HepG2 (cell line): ENCODE data around the gene ANK3. TPM values are rescaled to one million over a fixed set of nuclear protein-coding genes. Genes with fewer than 3 reads are reported as not detected.
A peak's percentile ranks its signal among the peaks of the same experiment; 100 is the strongest.

Experiments used
- ATF7 ChIP-seq, 2 experiments: fragments of 450-650 bp in 1 of 2; sonication (generic) in 1 of 2; formaldehyde crosslinking in 1 of 2; IDR thresholded peaks; 2 replicates each; pipeline versions ENCODE4 v1.4.0 to v1.6.1; 2016 to 2020; ENCODE audit warnings: antibody characterized with exemption in 1 of 2, mild to moderate bottlenecking in 1 of 2, missing genetic modification reagents in 1 of 2
- KAT2B ChIP-seq: fragments of 150-350 bp; IDR thresholded peaks from 2 replicates; pipeline ENCODE4 v1.6.1; 2014; ENCODE audit warnings: low read depth, low read length, borderline replicate concordance
- NBN ChIP-seq: fragments of 450-650 bp; conservative IDR thresholded peaks from 2 replicates; pipeline ENCODE4 v1.6.1; 2017
- NFKBIZ ChIP-seq: IDR thresholded peaks from 2 replicates; pipeline ENCODE4 v1.6.1; 2018; ENCODE audit warnings: missing genetic modification reagents, missing compliant biosample characterization
- SMARCC2 ChIP-seq: fragments of 450-650 bp; IDR thresholded peaks from 2 replicates; pipeline ENCODE4 v1.6.1; 2017; ENCODE audit warnings: antibody characterized with exemption, mild to moderate bottlenecking
- THAP11 ChIP-seq: IDR thresholded peaks from 2 replicates; pipeline ENCODE4 v1.6.1; 2016; ENCODE audit warnings: missing biosample characterization, missing genetic modification reagents
- ZBTB1 ChIP-seq: sonication (generic); formaldehyde crosslinking; IDR thresholded peaks from 2 replicates; pipeline ENCODE4 v1.4.0; 2020; ENCODE audit warnings: missing genetic modification reagents, borderline replicate concordance
- ZNF207 ChIP-seq: fragments of 450-650 bp; IDR thresholded peaks from 2 replicates; pipeline ENCODE4 v1.6.1; 2016; ENCODE audit warnings: antibody characterized with exemption, borderline replicate concordance
- ZNF292 ChIP-seq: sonication (generic); formaldehyde crosslinking; IDR thresholded peaks from 2 replicates; pipeline ENCODE4 v1.8.1; 2022; ENCODE audit warnings: mild to moderate bottlenecking, low read depth, missing genetic modification reagents, borderline replicate concordance
- ZNF496 ChIP-seq: sonication (generic); formaldehyde crosslinking; IDR thresholded peaks from 2 replicates; pipeline ENCODE4 v1.8.1; 2023; ENCODE audit warnings: mild to moderate bottlenecking, moderate library complexity, missing genetic modification reagents; ENCODE audit not compliant: insufficient replicate concordance
- ZNF615 ChIP-seq: sonication (generic); formaldehyde crosslinking; IDR thresholded peaks from 2 replicates; pipeline ENCODE4 v1.5.0; 2020; ENCODE audit warnings: mild to moderate bottlenecking, missing genetic modification reagents, borderline replicate concordance
- ZNF766 ChIP-seq: sonication (generic); formaldehyde crosslinking; IDR thresholded peaks from 2 replicates; pipeline ENCODE4 v1.5.0; 2020; ENCODE audit warnings: missing genetic modification reagents, borderline replicate concordance
- ZNF891 ChIP-seq: sonication (generic); formaldehyde crosslinking; IDR thresholded peaks from 2 replicates; pipeline ENCODE4 v1.5.0; 2020; ENCODE audit warnings: mild to moderate bottlenecking, missing genetic modification reagents
- ZSCAN25 ChIP-seq: sonication (generic); formaldehyde crosslinking; IDR thresholded peaks from 2 replicates; pipeline ENCODE4 v1.8.0; 2022; ENCODE audit warnings: mild to moderate bottlenecking, missing genetic modification reagents
- polyA plus RNA-seq, 8 experiments: library from polyadenylated mRNA; depleted of rRNA in 3 of 8; stranded (reverse) in 7 of 8; unstranded in 1 of 8; fragments of >200 nt; fragmentation: Illumina TruSeq in 4 of 8; extraction: Trizol in 4 of 8; gene quantifications; 2 replicates each; pipeline versions ENCODE4 v1.2.1 to v1.2.3, GENCODE V29; 2011 to 2016; ENCODE audit warnings: low read depth in 4 of 8, missing spikeins in 1 of 8, mixed read lengths in 1 of 8; ENCODE audit not compliant: insufficient read depth in 1 of 8
- total RNA-seq, 5 experiments: library from RNA; depleted of rRNA; stranded (reverse); fragments of >200 nt; fragmentation: Illumina TruSeq; extraction: Trizol; gene quantifications; 2 replicates each; pipeline ENCODE4 v1.2.3, GENCODE V29; 2016; ENCODE audit warnings: low read depth in 1 of 5
- TF ChIP-seq, protein P1 (sequence below): sonication (generic); formaldehyde crosslinking; IDR thresholded peaks from 2 replicates; pipeline ENCODE4 v1.4.0; 2020; ENCODE audit warnings: low read depth, missing genetic modification reagents
- TF ChIP-seq, protein P2 (sequence below): sonication (generic); formaldehyde crosslinking; IDR thresholded peaks from 2 replicates; pipeline ENCODE4 v1.4.0; 2020; ENCODE audit warnings: missing genetic modification reagents
- TF ChIP-seq, protein P3 (sequence below): IDR thresholded peaks from 2 replicates; pipeline ENCODE4 v1.6.1; 2018; ENCODE audit warnings: missing genetic modification reagents, mild to moderate bottlenecking, missing compliant biosample characterization
- TF ChIP-seq, protein P4 (sequence below): sonication (generic); formaldehyde crosslinking; IDR thresholded peaks from 2 replicates; pipeline ENCODE4 v1.4.0; 2020; ENCODE audit warnings: low read depth, mild to moderate bottlenecking, missing genetic modification reagents
- TF ChIP-seq, protein P5 (sequence below): sonication (generic); formaldehyde crosslinking; IDR thresholded peaks from 2 replicates; pipeline ENCODE4 v1.8.1; 2022; ENCODE audit warnings: low read depth, mild to moderate bottlenecking, missing genetic modification reagents

Gene ANK3
- total and polyA plus RNA-seq, 2 of the 13 experiments (the other 11 are each of a cell fraction or from before 2014, with no cell fraction given) = not detected

DNA sequence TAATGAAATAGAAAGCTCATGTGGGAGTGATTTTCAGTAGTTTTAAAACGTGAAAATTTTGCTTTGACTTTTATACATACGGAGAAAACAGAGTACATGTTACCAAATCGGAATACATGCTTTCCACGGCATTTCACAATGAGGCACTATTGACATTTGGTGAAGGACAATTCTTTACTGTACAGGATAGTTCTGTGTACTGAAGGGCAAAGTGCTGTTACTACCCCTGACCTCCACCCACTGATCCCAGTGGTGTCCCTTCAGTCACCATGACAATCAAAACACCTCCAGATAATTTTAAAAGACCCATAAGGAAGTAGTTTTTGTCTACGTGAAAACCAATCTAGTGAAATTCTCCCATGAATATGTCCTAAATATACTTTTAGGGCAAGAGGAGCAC, 33.1 kb upstream of the ANK3 start (continued):
- TF ChIP-seq, protein P1, sequence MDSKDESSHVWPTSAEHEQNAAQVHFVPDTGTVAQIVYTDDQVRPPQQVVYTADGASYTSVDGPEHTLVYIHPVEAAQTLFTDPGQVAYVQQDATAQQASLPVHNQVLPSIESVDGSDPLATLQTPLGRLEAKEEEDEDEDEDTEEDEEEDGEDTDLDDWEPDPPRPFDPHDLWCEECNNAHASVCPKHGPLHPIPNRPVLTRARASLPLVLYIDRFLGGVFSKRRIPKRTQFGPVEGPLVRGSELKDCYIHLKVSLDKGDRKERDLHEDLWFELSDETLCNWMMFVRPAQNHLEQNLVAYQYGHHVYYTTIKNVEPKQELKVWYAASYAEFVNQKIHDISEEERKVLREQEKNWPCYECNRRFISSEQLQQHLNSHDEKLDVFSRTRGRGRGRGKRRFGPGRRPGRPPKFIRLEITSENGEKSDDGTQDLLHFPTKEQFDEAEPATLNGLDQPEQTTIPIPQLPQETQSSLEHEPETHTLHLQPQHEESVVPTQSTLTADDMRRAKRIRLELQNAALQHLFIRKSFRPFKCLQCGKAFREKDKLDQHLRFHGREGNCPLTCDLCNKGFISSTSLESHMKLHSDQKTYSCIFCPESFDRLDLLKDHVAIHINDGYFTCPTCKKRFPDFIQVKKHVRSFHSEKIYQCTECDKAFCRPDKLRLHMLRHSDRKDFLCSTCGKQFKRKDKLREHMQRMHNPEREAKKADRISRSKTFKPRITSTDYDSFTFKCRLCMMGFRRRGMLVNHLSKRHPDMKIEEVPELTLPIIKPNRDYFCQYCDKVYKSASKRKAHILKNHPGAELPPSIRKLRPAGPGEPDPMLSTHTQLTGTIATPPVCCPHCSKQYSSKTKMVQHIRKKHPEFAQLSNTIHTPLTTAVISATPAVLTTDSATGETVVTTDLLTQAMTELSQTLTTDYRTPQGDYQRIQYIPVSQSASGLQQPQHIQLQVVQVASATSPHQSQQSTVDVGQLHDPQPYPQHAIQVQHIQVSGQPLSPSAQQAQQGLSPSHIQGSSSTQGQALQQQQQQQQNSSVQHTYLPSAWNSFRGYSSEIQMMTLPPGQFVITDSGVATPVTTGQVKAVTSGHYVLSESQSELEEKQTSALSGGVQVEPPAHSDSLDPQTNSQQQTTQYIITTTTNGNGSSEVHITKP = no peak
- TF ChIP-seq, protein P2, sequence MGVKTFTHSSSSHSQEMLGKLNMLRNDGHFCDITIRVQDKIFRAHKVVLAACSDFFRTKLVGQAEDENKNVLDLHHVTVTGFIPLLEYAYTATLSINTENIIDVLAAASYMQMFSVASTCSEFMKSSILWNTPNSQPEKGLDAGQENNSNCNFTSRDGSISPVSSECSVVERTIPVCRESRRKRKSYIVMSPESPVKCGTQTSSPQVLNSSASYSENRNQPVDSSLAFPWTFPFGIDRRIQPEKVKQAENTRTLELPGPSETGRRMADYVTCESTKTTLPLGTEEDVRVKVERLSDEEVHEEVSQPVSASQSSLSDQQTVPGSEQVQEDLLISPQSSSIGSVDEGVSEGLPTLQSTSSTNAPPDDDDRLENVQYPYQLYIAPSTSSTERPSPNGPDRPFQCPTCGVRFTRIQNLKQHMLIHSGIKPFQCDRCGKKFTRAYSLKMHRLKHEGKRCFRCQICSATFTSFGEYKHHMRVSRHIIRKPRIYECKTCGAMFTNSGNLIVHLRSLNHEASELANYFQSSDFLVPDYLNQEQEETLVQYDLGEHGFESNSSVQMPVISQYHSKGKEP = no peak
- TF ChIP-seq ZNF615 = no peak
- TF ChIP-seq ZNF207 = no peak
- TF ChIP-seq ZBTB1 (CRISPR knock-in tag) = no peak
- no peak for TF ChIP-seq KAT2B
- no peak for TF ChIP-seq ZSCAN25 (CRISPR knock-in tag)
- TF ChIP-seq, protein P3, sequence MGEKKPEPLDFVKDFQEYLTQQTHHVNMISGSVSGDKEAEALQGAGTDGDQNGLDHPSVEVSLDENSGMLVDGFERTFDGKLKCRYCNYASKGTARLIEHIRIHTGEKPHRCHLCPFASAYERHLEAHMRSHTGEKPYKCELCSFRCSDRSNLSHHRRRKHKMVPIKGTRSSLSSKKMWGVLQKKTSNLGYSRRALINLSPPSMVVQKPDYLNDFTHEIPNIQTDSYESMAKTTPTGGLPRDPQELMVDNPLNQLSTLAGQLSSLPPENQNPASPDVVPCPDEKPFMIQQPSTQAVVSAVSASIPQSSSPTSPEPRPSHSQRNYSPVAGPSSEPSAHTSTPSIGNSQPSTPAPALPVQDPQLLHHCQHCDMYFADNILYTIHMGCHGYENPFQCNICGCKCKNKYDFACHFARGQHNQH (CRISPR knock-in tag) = 0 out of 2 replicates have a peak, but pooled peaks have one; percentile 34
- TF ChIP-seq NFKBIZ (CRISPR knock-in tag) = 0 out of 2 replicates have a peak, but pooled peaks have one; percentile 61
- TF ChIP-seq, protein P4, sequence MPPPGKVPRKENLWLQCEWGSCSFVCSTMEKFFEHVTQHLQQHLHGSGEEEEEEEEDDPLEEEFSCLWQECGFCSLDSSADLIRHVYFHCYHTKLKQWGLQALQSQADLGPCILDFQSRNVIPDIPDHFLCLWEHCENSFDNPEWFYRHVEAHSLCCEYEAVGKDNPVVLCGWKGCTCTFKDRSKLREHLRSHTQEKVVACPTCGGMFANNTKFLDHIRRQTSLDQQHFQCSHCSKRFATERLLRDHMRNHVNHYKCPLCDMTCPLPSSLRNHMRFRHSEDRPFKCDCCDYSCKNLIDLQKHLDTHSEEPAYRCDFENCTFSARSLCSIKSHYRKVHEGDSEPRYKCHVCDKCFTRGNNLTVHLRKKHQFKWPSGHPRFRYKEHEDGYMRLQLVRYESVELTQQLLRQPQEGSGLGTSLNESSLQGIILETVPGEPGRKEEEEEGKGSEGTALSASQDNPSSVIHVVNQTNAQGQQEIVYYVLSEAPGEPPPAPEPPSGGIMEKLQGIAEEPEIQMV (CRISPR knock-in tag) = no peak
- TF ChIP-seq THAP11 (CRISPR knock-in tag) = peak; percentile 51; the same call in 1 of the 2 replicates
- no peak for TF ChIP-seq ATF7 (IDR thresholded peaks at IDR 0.05)
- TF ChIP-seq ATF7 (CRISPR knock-in tag; IDR thresholded peaks at IDR 0.05) = no peak
- TF ChIP-seq ZNF292 (CRISPR knock-in tag) = no peak
- 0 out of 2 replicates have a peak, but pooled peaks have one; percentile 66 for TF ChIP-seq SMARCC2
- TF ChIP-seq, protein P5, sequence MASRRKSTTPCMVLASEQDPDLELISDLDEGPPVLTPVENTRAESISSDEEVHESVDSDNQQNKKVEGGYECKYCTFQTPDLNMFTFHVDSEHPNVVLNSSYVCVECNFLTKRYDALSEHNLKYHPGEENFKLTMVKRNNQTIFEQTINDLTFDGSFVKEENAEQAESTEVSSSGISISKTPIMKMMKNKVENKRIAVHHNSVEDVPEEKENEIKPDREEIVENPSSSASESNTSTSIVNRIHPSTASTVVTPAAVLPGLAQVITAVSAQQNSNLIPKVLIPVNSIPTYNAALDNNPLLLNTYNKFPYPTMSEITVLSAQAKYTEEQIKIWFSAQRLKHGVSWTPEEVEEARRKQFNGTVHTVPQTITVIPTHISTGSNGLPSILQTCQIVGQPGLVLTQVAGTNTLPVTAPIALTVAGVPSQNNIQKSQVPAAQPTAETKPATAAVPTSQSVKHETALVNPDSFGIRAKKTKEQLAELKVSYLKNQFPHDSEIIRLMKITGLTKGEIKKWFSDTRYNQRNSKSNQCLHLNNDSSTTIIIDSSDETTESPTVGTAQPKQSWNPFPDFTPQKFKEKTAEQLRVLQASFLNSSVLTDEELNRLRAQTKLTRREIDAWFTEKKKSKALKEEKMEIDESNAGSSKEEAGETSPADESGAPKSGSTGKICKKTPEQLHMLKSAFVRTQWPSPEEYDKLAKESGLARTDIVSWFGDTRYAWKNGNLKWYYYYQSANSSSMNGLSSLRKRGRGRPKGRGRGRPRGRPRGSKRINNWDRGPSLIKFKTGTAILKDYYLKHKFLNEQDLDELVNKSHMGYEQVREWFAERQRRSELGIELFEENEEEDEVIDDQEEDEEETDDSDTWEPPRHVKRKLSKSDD (CRISPR knock-in tag) = no peak
- TF ChIP-seq ZNF496 (CRISPR knock-in tag) = no peak
- no peak for TF ChIP-seq NBN
- no peak for TF ChIP-seq ZNF891 (CRISPR knock-in tag)
- no peak for TF ChIP-seq ZNF766 (CRISPR knock-in tag)
